Endometrial microvascular endothelial cells (primary cell): ENCODE measurements around the gene GABRR2. TPM values are rescaled to one million over a fixed set of nuclear protein-coding genes. Genes with fewer than 3 reads are reported as not detected.

ENCODE experiments used
- in situ Hi-C: cut with HindIII; loops from 2 replicates; pipeline ENCODE4 v1.10.0; 2017; ENCODE audit warnings: low sequenced_read_pairs, low pct_unique_long_range_greater_than_20kb; ENCODE audit errors: inconsistent ontology term
- total RNA-seq: library from RNA; depleted of rRNA; stranded (reverse); fragments of >200 nt; gene quantifications from one replicate; pipeline ENCODE4 v1.2.3, GENCODE V29; 2015; ENCODE audit errors: inconsistent ontology term

GABRR2 gene
- total RNA-seq, 1 donor from 2014 or later, result not detected

DNA sequence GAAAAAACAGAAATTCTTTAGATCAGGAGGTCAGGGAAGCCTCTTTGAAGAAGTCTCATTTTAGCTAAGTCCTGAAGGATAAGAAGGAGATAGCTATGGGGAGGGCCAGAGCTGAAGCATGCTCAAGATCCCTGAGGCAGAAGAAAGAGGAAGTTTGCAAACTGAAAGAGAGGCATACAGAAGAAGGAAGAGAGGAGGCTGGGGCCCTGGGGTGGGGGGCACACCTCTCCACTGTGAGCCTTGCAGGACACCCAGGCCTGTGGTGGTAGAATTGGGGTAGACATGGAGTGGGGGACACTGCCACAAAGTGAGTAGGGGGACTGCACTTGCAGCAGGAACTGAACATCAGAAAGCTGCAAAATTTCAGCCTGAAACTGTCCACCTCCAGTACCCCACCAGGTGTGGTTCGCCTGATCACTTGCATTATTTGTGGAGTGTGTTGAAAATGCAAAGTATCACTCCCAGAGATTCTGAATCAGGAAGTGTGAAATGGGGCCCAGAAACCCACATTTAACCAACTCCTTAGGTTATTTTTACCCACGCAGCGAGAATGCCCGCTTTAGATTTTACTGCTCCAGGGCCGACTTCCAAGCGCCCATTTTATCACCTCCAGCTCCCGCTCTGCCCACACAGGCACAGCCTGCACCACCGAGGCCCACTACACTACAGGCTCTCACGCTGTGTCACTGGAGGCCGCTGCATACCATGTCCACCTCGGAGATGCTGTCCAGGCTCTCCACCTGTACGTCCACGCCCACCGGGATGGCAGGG, 44.0 kb downstream of the GABRR2 start:
- in situ Hi-C loops, result no loop called here

DNA sequence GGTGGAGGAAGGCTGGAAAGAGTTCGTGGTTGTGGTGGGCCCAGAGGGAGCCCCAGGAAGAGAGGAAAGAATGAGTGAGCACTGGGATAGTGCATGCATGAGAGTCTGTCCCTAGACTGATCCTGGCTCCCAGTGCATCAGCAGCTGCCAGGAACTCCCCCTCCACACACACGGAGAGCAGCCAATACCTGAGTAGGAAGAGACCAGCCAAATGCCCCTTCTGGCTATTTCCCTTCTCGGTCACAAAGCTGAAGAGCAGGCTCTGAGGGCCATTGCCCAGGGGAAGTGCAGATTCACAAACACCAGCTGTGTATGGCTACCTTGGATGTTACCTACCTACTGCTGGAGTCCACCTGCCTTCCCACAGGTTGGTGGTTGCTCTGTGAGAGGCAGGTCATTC, 45.1 kb downstream of the GABRR2 start:
- in situ Hi-C loops, result no loop called here

GRCh38 chr6:89269252-89269651, 45.8 kb downstream of the GABRR2 start:
- in situ Hi-C loops, result no loop called here

DNA sequence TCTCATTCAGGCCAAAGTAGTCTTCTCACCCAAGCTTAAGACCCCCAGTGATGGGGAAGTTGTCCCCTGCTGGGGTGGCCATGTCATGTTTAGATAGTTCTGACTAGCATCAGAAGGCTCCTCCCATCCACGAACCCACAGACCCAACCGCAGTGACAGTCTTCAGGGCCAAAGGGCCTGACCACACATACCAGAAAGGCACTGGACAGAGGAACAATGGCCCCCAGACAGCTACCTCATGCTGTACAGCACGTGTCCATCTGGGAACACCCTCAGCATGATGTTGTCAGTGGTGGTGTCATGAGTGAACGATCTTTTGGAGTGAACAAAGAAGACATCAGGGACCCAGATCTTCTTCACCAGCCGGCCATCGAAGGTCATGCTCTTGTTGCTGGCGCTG, 46.3 kb downstream of the GABRR2 start:
- in situ Hi-C loops, result no loop called here

GRCh38 chr6:89267918-89268317, 47.2 kb downstream of the GABRR2 start:
- in situ Hi-C loops, result no loop called here

DNA sequence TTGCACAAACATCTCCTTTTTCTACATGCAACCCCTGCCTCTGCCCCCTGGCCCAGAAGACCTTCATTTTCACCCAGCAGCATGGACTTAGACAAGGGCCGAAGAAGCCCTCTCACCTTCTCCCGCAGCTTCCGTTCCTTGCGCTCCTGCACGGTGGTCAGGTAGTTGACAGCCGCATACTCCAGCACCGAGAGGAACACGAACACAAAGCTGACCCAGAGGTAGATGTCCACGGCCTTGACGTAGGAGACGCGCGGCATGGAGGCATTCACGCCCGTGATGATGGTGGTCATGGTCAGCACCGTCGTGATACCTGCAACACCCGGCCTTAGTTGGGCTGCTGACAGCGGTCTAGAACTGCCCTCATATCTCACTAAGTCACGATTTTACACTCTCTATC, 50.8 kb downstream of the GABRR2 start:
- in situ Hi-C loops, result no loop called here

DNA sequence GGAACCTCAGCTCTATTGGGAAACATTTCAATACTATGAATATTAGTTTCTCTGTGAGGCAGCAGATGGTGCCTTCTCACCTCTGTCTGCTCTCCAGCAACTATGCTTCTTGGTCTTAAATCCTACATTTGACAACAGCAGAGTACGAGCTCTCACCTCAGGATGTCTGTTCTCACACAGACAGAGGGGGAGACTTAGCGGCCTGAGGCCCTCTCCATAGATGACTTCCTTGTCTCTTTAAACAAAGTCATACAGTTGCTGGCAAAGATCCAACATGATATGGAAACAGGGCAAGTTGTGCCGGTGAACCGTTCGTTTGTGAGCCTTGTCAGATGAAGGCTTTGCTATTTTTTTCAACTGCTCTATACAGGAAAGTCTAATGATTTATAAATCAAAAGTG, 54.3 kb downstream of the GABRR2 start:
- in situ Hi-C loops, result no loop called here

- in situ Hi-C loops, result no loop called here
These were observed 54.8 kb downstream of the GABRR2 start for GRCh38 chr6:89260310-89260709.

DNA sequence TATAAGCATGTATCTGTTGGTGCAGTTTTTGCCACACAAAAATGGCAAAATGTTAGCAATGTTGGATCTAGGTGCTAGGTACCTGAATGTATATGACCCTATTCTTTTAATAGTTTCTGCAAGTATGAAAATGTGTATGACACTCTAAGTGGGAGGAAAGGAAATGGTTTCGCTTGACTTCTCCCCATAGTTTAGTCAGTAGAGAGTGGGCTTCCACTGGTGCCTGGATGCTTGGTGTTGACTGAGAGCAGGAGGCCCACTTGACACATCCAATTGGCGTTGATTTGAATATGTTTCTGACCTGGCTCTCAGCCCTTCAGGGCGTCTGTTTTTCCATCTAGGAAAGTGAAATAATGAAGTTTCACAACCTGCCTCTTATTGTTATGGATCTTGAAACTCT, 56.2 kb downstream of the GABRR2 start:
- in situ Hi-C loops, result no loop called here

DNA sequence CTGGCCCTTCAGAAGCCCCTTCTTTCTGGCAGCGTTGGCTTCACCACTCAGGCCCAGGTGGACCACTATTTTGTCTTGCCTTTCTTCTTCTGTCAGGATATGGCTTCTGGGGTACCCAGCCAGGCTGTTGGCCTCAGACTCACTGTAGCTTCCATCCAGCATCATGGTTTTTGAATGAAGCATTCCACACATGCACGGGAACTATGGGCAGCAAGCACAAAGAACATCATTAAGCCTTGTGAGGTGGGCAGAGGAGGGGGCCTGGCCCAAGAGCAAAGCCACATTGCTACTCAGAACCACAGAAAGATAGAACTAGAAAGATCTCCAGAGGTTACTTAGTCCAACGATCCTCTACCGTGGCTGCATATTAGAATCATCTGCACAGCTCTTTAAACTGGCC, 57.3 kb downstream of the GABRR2 start:
- in situ Hi-C loops, result no loop called here

DNA sequence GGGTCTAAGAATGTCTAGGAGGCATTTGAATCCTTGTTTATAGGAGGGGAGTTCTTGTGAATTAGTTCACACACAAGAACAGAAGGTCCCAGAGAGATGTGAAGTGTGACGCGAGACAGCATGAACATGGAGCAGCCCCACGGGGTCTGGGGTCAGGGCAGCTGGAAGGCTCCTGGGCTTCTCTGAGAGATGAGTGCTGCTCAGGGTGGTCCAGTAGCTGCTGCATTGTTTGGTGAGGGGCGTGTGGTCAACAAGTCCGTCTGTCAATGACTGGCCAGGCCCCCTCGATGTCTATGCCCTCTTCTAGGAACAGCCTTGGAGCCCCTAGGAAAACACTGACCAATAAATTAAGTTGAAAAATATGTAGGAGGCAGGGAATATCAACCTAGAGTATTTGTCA, 57.8 kb downstream of the GABRR2 start:
- in situ Hi-C loops, result no loop called here

DNA sequence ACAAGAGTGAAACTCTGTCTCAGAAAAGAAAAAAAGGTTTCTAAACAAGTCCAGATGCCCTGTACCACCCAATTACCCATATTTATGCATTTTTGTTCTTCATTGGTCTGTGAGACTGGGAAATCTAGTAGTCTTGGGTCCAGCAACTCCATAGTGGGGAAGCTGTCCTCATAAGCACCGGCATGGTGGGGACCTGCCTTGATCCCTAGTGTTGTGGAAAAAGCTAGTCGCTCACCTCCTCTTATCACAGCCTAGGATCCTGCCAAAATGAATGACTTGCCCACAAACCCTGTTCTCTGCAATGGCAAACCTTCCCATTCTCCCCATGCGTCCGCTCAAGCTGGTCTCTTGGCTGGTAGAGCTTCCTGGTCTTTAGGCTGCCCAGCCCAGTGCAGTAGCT, 59.7 kb downstream of the GABRR2 start:
- in situ Hi-C loops, result no loop called here

DNA sequence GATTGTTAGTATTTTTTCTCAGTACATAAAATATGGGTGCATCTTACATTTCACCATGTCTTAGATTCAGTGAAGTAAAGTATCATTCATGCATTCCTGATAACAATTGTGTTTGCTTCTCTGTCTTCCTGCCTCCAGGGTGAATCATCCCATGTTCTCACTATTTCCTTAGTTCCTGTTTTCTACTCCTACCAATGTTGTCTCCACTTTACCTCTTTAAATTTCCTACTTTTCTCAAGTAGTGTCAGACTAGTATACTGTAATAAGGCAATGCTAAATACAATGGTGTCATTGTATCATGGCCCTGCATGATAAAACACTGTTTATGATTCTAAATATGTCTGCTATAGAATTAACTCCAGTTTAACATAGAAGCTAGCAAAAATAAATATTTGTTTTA, 60.5 kb downstream of the GABRR2 start:
- in situ Hi-C loops, result no loop called here

DNA sequence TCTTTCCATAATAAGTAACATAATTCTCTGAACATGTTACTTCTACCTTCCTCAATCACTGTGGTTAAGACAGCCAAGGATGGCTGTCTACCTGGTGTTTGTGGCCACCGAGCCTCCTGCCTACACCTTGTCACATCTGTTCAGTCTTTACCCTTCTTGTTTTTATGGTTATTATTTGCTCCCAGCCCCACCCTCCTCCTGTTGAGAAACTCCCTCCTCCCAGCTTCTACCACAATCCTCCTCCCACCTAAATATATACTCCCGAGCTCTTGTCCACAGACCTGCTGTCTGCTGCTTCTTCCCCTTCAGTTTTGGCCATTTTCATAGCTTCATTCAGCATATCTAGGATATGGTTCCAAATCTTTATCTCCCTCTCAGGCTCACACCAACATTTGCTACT, 62.2 kb downstream of the GABRR2 start:
- in situ Hi-C loops, result no loop called here

DNA sequence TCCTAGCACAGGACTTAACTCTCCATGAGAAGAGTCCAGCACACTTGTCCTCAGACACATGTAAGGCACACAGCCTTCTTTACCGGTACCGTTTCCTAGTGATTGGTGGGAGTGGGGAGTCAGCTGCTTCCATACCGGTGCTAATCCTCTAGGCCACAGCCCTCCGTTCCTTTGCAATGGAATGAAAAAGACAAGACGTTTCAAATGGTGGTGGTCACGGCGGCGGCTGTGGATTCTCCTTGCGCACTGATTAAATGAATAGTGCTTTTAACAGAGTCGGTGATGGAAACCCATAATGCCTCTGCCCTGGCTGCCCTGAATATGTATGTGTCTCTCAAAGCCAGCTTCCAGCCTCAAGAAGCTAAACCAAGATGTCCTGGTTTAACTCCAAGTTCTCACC, 63.1 kb downstream of the GABRR2 start:
- in situ Hi-C loops, result no loop called here

- in situ Hi-C loops, result no loop called here
These were observed 63.9 kb downstream of the GABRR2 start for GRCh38 chr6:89251170-89251569.

- in situ Hi-C loops, result no loop called here
These were observed 64.9 kb downstream of the GABRR2 start for GRCh38 chr6:89250239-89250638.

DNA sequence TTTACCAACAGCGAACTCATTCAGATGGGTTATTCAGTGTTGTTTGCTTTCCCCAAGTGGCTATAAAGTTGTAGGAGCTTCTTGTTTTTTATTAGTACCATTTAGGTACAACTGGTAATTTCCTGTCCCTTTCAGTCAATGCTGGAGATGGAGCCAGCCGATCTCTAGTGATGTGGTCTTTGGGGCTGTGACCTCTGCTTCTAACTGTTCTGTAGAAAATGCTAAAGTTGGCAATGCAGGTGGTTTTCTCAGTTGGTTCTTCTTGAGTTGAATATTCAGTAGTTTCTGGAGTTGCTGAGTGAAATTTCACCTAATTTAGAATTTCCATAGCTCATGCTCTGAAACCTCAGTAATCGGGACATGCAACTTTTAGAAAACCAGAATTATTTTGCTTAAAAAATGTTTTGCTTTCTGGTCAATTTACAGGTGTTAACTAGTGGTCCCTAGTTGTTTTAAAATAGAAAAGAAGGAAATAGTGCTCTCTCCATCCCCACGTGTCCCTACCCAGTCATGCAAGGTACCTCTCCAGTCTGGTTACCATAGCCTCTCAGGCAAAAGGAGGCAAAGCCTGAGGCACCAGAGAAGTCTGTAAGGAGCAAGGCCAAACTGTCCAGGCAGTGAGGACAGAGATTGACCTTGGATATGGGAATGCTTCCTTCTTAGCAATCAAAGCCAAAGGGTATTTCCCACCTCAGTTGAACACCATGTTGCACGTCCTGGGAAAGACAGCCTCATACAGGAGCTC, 70.7 kb downstream of the GABRR2 start:
- in situ Hi-C loops, result no loop called here

- in situ Hi-C loops, result no loop called here
These were observed 71.8 kb downstream of the GABRR2 start for GRCh38 chr6:89243331-89243629.

DNA sequence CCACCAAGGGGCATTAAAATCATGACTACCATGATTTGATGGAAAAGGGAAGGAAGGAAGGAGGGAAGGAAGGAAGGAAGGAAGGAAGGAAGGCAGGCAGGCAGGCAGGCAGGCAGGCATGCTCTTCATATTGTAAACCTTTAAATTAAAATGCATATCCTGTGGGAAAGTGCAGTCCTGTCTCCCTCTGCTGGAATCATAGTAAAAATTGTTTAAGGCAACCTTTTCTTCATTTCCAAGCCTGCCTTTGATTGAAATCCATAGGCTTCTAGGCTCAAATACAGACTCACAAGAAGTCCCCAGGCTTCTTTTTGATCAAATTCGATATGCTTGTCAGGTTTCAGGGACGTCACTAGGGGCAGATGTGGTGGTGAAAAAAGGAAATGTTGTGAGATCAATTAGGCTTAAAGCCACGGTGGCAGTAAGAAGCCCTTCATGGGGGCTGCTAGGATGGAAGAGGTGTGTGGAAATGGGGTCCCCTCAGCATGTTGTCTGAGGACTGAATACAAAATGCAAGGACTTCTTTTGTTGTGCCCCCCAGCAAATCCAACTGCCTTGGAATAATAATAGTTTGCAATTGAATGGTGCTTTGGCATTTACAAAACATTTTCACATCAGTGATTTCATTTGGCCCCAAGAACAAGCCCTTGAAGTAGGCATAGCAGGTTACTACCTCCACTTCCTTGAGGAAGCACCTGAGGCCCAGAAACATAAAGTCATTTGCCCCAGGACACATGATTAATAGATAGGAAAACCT, 72.3 kb downstream of the GABRR2 start:
- in situ Hi-C loops, result no loop called here
